Left lung (tissue), 10 donors: ENCODE data around the gene RPS8. TPM values are rescaled to one million over a fixed set of nuclear protein-coding genes. Genes with fewer than 3 reads are reported as not detected.

Experiments
- ATAC-seq: fragments of 200-7000 bp; cut with Tn5 transposase; one replicate; pipeline ENCODE4 v1.9.1; 2020; ENCODE audit warnings: moderate library complexity
- DNase-seq, 4 donors: peaks; one replicate each; pipeline ENCODE4 v3.0.0-alpha.2; 2013 to 2020
- H3K27ac ChIP-seq, 2 donors: fragments of 200-600 bp; sonication (generic) in 1 of 2; one replicate each; pipeline versions ENCODE4 v1.5.0 to v1.8.0; 2020 to 2021
- H3K27me3 ChIP-seq, 2 donors: fragments of 200-600 bp; sonication (generic) in 1 of 2; one replicate each; pipeline versions ENCODE4 v1.5.0 to v1.8.0; 2020 to 2021
- H3K36me3 ChIP-seq, 2 donors: fragments of 200-600 bp; sonication (generic) in 1 of 2; one replicate each; pipeline versions ENCODE4 v1.5.0 to v1.8.0; 2020 to 2021
- H3K4me1 ChIP-seq, 2 donors: fragments of 200-600 bp; one replicate each; pipeline ENCODE4 v1.8.0; 2021
- H3K4me3 ChIP-seq, 2 donors: fragments of 200-600 bp; sonication (generic) in 1 of 2; one replicate each; pipeline versions ENCODE4 v1.5.0 to v1.8.0; 2020 to 2021; ENCODE audit warnings: mild to moderate bottlenecking in 1 of 2
- H3K9me3 ChIP-seq, 2 donors: fragments of 200-600 bp; sonication (generic) in 1 of 2; one replicate each; pipeline versions ENCODE4 v1.5.0 to v1.8.0; 2020 to 2021
- CTCF ChIP-seq, 2 donors: fragments of 200-600 bp; sonication (generic) in 1 of 2; IDR thresholded peaks; one replicate each; pipeline versions ENCODE4 v1.5.0 to v1.8.0; 2021; ENCODE audit warnings: antibody characterized with exemption in 2 of 2
- intact Hi-C, 2 donors: fragments of 100-400 bp; cut with DNase I; formaldehyde crosslinking; loops; one replicate each; pipeline versions ENCODE4 v1.11.2 to v1.14.2; 2022
- polyA plus RNA-seq, 6 donors: library from polyadenylated mRNA; unstranded; fragments of 120-200 nt; gene quantifications; one replicate each; pipeline ENCODE4 v1.2.1, GENCODE V29; 2013; ENCODE audit not compliant: insufficient read length in 6 of 6
- total RNA-seq, 2 donors: library from RNA; stranded (reverse); fragmentation: NEBNext Ultra II Directional; extraction: Animal tissue kit (Norgen Biotek cat#: 25700); gene quantifications; one replicate each; pipeline ENCODE4 v1.2.1, GENCODE V29; 2021
- donor health status: DM: no; HTN: yes; CAD: no.
- donor health status: DM: no; HTN: no; CAD: no.

The RPS8 gene
- total and polyA plus RNA-seq, 8 donors = 1,533 to 3,443 (median 2,890) TPM

- Histone ChIP-seq H3K4me3 (peak overlapping the region; percentile 49 to 57), H3K4me1 (peaks cover 6 to 8% of the 10 kb centered on the region in 2 donors), H3K27me3 (no peaks in the 10 kb centered on the region), H3K27ac (no peak overlapping the region), H3K36me3 (no peaks in the 10 kb centered on the region), H3K9me3 (no peaks in the 10 kb centered on the region)
- no peak for DNase-seq
- intact Hi-C loops = no loop called here
- peak; percentile 3 for ATAC-seq
- no peak for TF ChIP-seq CTCF (IDR thresholded peaks at IDR 0.05)
Measured at GRCh38 chr1:44740179-44740617, 35.1 kb upstream of the RPS8 start.

DNA sequence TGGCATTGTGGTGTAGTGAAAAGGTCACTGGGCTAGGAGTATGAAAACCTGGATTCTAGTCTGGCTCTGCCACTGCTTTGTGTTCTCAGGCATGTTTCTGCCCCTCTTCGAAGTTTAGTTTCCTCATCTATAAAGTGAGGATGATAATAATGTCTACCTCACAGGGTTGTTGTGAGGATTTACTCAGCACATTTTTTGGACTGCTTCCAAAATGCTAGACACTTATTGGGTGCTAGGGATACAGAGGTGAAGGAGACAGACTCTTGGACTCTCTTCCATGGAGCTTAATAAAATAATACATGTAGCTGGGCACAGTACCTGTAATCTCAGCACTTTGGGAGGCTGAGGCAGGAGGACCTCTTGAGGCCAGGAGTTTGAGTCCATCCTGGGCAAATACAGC, 32.1 kb upstream of the RPS8 start:
- Histone ChIP-seq H3K27me3 (no peaks in the 10 kb centered on the region), H3K4me1 (peaks cover 6 to 8% of the 10 kb centered on the region in 2 donors), H3K36me3 (no peaks in the 10 kb centered on the region), H3K4me3 (no peak overlapping the region), H3K27ac (no peak overlapping the region), H3K9me3 (no peaks in the 10 kb centered on the region)
- DNase-seq = no peak
- ATAC-seq = no peak
- intact Hi-C loops = no loop called here
- no peak for TF ChIP-seq CTCF (IDR thresholded peaks at IDR 0.05)

GRCh38 chr1:44747878-44748277, 27.5 kb upstream of the RPS8 start:
- H3K4me1 ChIP-seq = no peaks in the 10 kb centered on the region
- H3K27ac ChIP-seq = no peak overlapping the region
- no peak for ATAC-seq
- no peak for DNase-seq
- no peak overlapping the region for H3K4me3 ChIP-seq
- peaks cover 0 to 6% of the 10 kb centered on the region in 2 donors for H3K36me3 ChIP-seq
- intact Hi-C loops = no loop called here
- H3K9me3 ChIP-seq = no peaks in the 10 kb centered on the region
- no peaks in the 10 kb centered on the region for H3K27me3 ChIP-seq
- TF ChIP-seq CTCF (IDR thresholded peaks at IDR 0.05) = no peak

DNA sequence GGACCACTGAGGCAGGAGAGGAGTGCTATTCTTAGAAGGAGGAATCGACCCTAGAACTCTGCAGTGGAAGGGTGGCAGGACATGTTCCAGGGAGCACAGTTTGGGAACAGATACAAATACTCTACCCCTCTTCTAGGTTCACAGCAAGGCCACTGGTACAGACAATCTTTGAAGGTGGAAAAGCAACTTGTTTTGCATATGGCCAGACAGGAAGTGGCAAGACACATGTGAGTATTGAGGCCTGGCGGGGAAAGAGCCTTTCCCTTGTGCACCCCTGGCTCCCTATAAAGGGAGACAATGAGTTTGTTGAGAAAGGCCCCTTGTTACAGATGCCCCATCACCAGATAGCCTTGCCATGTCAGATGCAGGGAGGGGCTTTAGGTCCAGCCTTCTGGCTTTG, 17.9 kb upstream of the RPS8 start:
- DNase-seq (no peak), ATAC-seq (no peak)
- no peaks in the 10 kb centered on the region for H3K9me3 ChIP-seq
- H3K4me3 ChIP-seq = no peak overlapping the region
- intact Hi-C loops = no loop called here
- H3K4me1 ChIP-seq = no peaks in the 10 kb centered on the region
- H3K36me3 ChIP-seq = peaks cover 0 to 67% of the 10 kb centered on the region in 2 donors
- no peaks in the 10 kb centered on the region for H3K27me3 ChIP-seq
- no peak overlapping the region for H3K27ac ChIP-seq
- no peak for TF ChIP-seq CTCF (IDR thresholded peaks at IDR 0.05)

GRCh38 chr1:44759077-44759476, 16.3 kb upstream of the RPS8 start:
- ATAC-seq (no peak), DNase-seq (no peak)
- Histone ChIP-seq H3K9me3 (no peaks in the 10 kb centered on the region), H3K36me3 (peaks cover 0 to 62% of the 10 kb centered on the region in 2 donors), H3K27me3 (no peaks in the 10 kb centered on the region), H3K27ac (no peak overlapping the region), H3K4me1 (no peaks in the 10 kb centered on the region), H3K4me3 (no peak overlapping the region)
- TF ChIP-seq CTCF (IDR thresholded peaks at IDR 0.05) = no peak
- intact Hi-C loops = no loop called here
